GM18873 (cell line): Measurements from ENCODE around the gene OGFR.

ENCODE experiments used
- ATAC-seq: cut with Tn5 transposase; IDR thresholded peaks from one replicate; pipeline ENCODE4 v1.9.1; 2021; ENCODE audit warnings: mild to moderate bottlenecking, moderate library complexity, moderate number of reproducible peaks; ENCODE audit not compliant: unreplicated experiment, low FRiP score

Gene OGFR

DNA sequence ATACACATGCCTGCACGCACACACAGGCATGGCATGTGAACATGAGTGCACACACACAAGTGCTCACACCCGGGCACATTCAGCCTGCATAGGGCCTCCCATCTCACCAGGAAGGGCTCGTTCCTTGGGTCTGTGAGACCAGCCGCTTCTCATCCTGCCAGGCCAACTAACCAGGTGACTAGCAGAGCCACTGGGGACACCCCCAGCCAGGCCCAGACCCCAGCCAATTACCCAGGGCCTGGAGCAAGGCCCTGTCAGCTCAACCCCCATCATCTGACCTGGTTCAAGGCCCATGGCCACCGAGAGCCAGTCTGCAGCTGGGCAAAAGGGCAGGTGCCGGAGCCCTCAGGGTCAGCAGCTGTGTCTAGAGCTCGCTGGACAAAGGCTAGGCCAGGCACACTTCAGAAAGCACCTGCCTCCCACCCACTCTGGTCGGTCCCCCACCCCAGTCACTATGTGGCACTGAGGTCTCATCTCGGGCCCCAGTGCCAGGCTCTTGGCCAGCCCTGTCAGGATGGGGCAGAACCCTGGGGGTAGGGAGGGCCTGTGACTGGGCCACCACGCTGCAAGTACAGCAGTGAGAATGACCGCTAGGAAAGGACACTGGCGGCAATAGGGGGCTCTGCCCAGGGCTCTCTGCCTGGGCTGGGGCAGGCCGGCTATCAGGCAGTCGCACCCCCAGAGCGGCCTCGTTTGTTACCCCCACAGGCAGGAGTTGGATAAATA, 35.1 kb upstream of the OGFR start:
- no peak for ATAC-seq

DNA sequence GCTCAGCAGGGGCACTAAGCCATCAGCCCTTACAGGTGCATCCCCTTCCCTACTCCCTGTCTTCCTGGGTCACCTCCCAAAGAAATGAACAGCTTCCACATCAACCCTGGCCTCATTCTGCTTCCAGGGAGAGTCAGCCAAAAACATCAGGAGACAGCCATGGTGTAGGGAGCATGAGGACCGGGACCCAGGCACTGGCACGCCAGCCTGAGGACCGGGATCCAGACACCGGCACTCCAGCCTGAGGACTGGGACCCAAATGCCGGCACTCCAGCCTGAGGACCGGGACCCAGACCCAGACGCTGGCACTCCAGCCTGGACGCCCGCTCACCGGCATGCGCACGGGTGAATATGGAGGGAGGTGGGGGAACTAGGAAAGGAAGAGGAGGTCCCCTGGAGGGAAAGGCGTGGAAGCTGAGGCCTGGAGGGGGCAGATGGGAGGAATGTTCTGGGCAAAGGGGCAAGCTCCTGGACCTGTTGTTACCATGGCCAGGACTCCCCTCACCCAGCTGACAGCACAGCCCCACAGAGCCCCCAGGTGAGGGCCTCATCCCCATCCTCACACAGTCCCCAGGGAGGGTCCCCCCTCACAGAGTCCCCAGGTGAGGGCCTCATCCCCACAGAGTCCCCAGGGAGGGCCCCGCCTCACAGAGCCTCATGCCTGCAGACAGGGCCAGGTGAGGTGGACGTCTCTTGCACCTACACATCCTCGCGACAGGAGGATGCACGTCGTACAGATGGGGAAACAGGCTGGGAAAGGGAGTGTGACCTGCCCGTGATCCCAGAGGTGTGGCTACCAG, 34.3 kb upstream of the OGFR start:
- ATAC-seq: no peak

DNA sequence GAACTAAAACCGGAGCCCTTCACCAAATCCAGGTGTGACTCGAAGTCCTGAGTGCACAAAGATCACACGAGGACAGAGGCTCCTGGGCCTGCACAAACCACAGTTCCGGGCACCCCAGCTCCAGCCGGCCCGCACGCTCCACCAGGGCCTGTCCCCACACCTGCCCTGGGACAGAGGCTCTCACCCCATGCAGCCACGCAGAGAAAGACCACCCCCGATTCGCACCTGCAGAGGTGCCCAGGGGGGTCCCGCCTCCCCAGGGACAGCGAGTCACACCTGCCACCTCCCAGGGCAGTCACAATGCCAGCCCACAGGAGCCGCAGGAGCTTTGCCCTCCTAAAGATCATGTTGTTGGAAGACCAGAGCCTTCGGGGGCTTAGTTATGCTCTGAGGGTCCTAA, 33.7 kb upstream of the OGFR start:
- ATAC-seq: no peak

DNA sequence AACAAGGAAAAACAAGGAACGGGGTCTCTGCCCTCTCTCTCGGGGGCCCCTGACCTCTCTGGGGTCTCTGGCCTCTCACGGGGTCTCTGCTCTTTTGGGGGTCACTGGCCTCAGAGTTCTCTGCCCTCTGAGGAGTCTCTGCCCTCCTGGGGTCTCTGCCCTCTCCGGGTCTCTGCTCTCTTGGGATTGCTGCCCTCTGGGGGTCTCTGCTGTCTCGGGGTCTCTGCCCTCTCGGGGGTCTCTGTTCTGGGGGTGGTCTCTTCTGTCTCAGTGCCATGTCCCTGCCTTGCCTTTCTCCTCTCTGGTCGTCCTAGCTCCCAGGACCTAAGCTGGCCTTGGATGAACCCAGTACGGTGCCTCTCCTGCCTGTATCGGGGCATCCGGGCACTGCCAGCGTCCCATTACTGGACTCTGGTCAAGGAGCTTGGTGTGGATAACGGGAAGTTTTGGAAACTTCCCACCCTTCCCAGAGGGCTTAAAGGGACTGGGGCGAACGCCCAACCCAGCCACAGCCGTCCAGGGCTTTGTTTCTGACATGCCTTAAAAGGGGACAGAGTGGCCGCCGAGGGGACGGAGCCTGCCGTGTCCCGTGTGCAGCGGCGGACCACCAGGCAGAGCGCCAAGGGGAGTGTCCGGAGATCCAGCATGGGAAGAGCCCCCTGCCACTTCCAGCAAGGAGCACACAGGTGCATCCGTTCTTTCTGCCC, 33.1 kb upstream of the OGFR start:
- ATAC-seq: no peak

DNA sequence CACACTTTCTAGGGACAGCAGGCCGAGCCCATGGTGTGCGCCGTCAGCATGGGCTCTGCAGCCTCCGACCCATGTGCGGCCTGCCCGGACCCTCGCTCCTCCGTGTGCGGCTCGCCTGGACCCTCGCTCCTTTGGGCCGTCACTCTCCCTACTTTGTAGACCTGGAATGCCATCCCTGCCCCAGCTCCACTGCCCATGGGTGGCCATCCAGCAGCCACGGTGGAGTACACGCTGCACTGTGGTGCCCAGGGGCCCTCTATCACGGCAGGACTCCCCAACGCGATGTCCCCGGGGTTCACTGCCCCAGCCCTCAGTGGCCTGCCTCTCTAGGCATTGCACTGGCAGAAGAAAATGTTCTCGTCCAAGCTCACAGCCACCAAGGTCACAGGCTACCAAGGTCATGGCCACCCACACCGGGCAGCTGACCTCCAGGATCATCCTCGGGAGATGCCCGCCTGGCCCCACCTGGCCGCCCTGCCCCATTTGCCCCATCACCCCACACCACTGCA, 32.5 kb upstream of the OGFR start:
- ATAC-seq: no peak

DNA sequence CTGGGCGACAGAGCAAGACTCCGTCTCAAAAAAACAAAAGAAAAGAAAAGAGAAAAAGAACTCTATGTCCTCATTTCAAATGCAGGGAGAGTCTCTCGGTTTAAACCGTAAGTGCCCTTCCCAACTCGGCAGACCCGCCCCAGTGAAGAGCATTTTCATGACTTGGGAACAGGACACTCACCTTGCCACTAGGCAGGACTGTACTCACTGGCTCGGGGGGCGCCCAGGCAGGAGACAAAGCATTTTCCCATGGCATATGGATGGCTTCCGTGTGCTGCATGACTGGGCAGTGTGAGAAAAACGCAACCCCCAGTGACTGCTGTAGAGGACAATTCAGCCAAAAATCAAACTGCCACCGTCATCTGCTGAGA, 32.0 kb upstream of the OGFR start:
- no peak for ATAC-seq

DNA sequence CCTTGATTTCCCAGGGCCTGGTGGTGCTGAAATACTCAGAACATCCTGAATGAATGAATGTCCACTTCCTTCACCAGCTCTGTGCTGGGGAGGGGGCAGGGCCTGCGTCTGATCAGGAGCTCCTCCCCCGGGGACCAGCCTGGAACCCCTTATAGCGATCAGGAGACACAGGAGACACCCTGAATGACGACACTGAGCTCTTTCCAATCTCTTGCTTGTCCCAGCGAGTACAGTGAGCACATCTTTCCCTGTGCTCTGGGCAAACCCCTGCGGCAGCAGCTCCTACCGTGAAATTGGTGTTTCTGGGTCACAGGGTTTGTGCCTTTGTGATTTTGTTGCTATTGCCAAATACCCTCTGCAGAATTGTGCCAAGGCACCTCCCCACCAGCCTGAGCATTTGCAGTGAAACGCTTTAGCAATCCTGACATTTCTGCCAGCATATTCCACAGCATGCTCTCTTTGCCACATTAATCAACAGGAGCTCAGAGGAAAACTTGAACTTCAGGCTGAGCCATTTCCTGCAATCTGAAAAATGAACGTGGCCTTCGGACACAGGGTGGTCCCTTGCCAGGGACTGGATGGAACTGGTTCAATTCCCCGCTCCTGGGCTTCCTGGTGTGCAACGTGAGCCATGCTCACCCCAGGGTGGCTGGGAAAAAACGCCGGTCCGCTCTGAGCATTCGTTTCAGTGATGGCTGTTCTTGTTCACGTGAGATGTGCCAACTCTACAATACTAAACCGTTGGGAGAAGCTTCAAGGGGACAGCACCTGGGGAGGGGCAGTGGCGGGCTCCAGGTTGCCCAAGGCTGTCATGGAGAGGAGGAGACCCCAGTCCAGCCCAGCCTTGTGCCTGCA, 31.4 kb upstream of the OGFR start:
- no peak for ATAC-seq

DNA sequence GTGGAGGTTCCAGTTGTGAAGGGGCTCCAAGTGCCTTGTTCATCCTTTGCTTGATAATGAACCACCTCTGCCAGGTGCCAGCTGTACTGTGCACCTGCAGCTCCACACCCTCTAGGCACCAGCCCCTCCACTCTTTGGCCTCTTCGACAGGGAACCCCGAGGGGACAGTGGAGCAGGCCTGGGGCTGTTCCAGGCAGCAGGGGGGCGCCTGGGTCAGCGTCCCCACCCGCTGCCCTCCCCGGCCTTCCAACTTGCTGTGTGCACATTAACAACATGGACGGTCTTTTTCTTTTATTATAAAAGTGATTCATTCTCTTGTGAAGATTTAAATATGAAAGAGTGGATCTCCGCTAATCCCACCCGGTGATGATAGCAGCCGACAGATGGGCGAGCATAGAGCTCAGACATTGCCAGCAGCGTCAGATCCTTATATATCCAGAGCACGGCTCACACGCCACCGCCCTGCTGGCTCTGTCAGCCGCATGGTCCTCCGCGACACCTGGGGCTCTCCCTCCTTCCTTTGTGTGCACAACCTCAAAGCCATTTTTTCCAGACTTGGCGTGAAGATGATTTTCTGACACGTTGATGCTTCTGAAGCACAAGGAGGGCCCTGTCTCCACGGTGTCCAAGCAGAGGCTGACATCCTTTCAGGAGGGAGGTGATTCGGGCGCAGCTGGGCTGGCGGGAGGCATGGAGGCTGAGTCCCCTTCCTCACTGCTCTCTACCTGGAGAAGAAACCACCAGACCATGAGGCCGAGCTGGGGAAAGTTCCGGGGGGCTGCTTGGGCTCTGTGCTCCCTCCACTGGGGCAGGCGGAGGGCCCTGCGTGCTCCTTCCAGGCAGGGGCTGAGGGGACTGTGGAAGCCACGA, 30.6 kb upstream of the OGFR start:
- ATAC-seq: no peak

DNA sequence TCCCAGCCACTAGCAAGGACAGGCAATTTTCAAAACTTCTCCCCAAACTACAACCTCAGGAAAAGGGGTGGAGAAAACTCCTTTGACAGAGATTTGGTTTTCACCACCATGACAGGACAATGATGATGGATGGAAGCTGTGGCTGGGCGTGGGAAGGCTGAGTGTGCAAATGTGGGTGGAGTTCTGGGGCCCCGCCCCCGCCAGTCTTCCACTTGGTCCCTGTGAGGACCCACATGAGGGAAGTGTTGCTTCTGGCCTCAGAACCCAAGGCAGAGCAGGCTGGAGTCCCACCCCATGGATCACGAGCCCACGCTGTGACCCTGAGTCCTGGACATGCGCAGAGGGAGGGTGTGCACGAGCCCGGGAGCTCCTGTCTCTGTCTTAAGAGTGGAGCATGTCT, 29.9 kb upstream of the OGFR start:
- ATAC-seq: no peak

DNA sequence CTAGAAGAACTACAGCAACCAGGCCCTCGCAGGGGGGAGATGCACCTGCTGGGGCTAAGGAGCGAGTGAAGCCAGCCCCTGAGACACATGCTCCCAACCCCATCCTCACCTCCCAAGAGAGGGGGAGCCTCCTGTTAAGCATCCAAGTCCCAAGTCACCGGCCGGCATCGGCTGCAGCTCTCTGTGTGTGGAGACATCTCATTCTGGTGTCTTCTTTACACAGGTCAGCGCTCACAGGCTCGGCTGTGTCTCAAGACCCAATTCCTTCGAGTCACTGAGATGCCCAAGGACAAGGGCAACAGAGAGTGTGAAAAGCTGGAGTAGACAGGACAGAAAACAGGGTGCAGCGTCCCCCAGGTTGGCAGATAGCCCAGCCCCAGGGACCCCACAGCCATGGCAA, 29.4 kb upstream of the OGFR start:
- ATAC-seq: no peak

DNA sequence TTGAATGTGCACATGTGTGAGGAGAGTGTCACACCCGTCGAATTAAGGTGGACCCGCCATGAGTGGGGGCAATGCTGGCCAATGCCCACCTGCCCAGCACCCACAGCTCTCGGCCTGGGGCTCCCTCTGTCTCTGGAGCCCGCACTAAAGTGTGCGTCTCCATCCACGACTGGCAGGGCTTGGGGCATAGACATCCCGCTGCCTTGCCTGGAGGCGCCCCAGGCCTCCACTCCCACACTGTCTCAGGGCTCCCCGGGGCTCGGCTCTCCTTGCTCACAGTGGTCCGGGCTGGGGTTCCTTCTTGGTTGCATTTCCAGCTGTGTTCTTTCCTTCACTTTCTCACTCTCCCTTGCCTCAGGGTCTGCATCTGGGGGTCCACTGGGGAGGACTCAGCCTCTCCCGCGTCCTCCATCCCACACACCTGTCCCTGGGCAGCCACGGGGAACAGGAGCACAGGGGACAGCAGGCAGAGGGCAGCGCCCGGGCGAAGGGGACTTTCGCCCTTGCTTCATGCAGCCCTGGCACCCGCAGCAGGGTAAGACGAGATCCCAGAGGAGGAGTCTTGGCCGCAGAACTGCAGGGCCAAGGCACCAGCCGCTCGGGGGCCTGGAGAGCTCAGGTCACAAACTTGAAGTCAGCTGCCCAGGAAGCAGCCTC, 28.5 kb upstream of the OGFR start:
- no peak for ATAC-seq

DNA sequence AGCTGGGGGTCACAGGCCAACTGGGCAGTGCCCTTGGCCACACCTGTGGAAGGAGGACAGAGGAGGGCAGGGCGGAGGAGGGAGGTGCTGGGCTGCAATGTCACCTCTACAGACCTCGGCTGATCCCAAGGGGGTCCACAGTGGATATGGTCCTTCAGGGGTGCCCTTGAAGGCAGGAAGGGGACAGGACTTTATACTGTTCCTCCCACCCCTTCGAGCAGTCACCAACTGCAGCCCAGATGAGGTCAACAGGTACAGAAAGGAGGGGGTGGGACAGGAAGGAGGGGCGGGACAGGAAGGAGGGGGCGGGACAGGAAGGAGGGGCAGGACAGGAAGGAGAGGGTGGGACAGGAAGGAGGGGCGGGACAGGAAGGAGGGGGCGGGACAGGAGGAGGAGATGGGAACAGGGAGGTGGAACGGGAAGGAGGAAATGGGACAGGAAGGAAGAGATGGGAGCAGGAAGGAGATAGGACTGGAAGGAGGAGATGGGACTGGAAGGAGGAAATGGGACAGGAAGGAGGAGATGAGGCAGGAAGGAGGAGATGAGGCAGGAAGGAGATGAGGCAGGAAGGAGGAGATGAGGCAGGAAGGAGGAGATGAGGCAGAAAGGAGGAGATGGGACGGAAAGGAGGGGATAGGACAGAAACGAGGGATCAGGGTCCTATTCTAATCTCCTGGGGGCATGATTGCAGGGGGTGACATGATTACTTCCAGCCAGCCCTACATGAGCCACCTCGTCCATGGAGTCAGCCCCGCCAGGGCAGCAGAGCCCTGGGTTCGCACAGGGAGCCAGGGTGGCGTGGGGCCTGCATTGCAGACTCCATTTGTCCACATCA, 27.7 kb upstream of the OGFR start:
- no peak for ATAC-seq

DNA sequence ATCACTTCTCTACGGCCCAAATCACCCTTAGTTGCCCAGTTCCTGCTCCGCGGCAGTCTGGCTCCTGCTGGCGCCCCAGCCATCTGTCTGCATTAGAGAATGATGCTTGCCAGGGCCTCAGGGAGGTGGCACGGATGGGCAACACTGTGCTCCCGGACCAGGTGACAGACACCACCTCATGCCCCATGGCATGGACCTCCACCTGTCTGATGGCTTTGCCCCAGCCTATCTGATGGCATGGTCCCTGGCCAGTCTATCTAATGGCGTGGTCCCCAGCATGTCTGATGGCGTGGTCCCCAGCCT, 27.2 kb upstream of the OGFR start:
- no peak for ATAC-seq

DNA sequence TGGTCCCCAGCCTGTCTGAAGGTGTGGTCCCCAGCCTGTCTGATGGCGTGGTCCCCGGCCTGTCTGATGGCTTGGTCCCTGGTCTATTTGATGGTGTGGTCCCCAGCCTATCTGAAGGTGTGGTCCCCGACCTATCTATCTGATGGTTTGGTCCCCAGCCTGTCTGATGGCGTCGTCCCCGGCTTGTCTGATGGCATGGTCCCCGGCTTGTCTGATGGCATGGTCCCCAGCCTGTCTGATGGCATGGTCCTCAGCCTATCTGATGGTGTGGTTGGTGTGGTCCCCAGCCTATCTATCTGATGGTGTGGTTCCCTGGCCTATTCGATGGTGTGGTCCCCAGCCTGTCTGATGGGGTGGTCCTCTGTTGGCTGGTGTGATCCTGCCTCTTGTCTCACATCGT, 26.6 kb upstream of the OGFR start:
- ATAC-seq: no peak

DNA sequence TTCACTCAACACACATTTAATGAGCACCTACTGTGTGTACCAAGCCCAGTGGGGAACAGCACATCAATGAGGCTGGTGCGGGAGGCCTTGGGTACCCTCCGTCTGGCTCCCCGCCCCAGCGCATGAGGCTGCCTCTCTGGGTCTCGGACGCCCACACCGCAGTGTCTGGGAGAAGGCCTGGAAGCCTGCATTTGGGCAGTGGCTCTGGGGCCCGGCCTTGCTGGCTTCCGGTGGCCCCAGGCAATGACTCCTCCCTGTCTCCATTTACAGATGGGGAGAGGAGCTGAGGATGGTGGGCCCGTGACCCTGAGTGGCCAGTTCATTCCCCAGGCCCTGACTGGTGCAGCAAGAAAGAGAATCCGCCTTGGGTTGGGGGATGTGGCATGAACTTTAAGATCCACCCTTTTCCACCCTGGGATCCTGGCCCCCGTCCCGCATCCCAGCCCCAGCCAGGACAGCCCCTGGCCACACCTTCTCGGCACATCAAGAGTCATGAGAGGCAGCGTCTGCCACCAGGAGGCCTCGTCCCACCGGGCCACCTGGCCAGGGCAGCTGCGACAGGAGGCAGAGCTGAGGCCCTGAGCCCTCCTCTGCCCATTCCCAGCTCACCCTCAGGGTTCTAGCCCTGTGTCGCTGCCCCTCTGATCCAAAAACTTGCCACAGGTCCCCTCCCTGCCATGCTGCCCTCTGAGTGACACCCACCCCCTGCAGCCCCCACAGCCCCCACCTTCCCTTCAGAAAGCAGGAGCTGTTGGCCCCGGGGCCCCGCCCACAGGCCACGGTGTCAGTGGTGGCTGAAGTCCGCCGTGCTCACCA, 25.8 kb upstream of the OGFR start:
- ATAC-seq: no peak

DNA sequence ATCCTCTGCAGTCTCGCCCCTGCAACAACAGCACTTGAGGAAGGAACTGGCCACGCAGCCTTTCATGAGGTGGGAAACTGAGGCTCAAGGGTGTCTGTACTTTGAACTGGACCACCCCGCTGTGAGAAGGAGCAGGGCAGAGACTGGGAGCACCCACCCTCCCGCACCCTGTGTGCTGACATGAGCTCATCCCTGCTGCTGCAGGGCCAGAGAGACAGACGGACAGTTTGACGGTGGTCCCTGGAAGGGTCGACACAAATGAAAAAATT, 25.3 kb upstream of the OGFR start:
- no peak for ATAC-seq

DNA sequence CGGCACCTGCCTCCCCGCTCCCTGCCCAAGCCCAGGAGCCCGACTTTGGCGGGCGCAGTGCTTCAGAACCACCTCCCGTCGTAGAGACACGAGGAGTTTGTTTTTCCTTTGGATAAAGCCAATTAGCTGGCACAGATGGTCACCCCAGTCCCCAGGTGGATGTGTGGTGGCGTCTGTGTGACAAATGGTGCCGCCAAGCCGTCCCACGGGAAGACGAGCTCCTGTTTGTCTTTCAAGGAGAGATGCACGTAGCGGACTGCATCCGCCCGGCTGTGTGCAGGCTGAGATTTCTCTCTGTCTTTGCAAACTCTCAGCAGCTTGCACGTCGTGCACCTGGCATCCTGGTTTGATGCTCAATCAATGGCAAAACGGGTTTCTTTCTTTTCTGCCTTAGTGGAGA, 24.4 kb upstream of the OGFR start:
- no peak for ATAC-seq

DNA sequence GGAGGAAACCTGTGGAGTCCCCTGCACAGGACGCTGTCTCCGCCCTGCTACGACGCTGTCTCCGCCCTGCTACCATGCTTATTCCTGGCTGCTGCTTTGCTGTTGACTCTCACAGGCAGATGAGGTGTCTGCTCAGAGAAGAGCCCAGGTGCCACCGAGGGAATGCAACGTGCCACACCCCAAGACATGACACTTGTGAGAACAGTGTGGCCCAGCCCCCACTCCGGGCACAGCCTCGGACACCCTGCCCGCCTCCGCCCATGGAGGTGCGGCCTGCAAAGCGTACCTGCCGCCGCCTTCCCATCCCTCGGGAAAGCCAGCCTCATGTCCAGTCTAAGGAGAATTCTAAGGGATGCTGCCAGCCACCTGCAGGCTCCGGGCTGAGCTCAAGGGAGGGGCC, 23.9 kb upstream of the OGFR start:
- ATAC-seq: no peak
